ENCODE measurements around the gene CD38. TPM values are rescaled to one million over a fixed set of nuclear protein-coding genes. Genes with fewer than 3 reads are reported as not detected.

CD38 gene
- total RNA-seq, 1 experiment from 2014 or later, result not detected

DNA sequence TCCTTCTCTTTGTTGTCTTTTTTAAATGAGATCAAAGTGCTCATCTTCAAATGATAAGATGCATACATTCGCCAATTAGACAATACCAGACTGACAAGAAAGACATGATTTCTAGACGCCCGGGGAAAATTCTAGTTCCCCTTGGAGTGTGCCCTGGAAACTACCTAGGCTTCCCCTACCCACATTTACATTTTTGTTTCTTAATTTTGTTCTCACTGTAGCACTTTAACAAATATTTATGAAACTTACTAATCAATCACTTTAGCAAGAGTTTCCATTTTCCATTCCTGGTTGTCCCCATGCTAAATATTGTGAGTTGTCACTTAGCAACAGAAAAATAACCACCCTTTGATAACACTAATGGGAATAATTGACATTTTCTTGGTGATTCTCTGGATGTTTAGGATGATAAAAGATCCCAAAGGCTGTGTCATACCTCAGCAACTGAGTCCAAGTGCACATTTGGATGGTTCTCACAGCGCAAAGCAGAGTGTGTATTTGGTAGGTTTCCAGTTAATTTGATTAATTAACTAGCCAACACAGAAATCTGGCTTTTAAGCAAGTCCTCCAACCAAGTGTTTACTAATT, 90.8 kb downstream of the CD38 start (continued):
- TF ChIP-seq, protein P1, sequence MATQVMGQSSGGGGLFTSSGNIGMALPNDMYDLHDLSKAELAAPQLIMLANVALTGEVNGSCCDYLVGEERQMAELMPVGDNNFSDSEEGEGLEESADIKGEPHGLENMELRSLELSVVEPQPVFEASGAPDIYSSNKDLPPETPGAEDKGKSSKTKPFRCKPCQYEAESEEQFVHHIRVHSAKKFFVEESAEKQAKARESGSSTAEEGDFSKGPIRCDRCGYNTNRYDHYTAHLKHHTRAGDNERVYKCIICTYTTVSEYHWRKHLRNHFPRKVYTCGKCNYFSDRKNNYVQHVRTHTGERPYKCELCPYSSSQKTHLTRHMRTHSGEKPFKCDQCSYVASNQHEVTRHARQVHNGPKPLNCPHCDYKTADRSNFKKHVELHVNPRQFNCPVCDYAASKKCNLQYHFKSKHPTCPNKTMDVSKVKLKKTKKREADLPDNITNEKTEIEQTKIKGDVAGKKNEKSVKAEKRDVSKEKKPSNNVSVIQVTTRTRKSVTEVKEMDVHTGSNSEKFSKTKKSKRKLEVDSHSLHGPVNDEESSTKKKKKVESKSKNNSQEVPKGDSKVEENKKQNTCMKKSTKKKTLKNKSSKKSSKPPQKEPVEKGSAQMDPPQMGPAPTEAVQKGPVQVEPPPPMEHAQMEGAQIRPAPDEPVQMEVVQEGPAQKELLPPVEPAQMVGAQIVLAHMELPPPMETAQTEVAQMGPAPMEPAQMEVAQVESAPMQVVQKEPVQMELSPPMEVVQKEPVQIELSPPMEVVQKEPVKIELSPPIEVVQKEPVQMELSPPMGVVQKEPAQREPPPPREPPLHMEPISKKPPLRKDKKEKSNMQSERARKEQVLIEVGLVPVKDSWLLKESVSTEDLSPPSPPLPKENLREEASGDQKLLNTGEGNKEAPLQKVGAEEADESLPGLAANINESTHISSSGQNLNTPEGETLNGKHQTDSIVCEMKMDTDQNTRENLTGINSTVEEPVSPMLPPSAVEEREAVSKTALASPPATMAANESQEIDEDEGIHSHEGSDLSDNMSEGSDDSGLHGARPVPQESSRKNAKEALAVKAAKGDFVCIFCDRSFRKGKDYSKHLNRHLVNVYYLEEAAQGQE (IDR thresholded peaks at IDR 0.05; ENCODE audit: low read depth), result no peak
- TF ChIP-seq TCF7L2 (IDR thresholded peaks at IDR 0.05; ENCODE audit: borderline replicate concordance, extremely low read depth, insufficient read depth, insufficient read length) (no peak), EZH2 (IDR thresholded peaks at IDR 0.05) (no peak), CBX3 (IDR thresholded peaks at IDR 0.05; ENCODE audit: low read depth) (no peak), CEBPB (IDR thresholded peaks at IDR 0.05; ENCODE audit: low read depth) (no peak), POLR2AphosphoS5 (IDR thresholded peaks at IDR 0.05; ENCODE audit: low read depth, low read length) (no peak)
- TF ChIP-seq, protein P2, sequence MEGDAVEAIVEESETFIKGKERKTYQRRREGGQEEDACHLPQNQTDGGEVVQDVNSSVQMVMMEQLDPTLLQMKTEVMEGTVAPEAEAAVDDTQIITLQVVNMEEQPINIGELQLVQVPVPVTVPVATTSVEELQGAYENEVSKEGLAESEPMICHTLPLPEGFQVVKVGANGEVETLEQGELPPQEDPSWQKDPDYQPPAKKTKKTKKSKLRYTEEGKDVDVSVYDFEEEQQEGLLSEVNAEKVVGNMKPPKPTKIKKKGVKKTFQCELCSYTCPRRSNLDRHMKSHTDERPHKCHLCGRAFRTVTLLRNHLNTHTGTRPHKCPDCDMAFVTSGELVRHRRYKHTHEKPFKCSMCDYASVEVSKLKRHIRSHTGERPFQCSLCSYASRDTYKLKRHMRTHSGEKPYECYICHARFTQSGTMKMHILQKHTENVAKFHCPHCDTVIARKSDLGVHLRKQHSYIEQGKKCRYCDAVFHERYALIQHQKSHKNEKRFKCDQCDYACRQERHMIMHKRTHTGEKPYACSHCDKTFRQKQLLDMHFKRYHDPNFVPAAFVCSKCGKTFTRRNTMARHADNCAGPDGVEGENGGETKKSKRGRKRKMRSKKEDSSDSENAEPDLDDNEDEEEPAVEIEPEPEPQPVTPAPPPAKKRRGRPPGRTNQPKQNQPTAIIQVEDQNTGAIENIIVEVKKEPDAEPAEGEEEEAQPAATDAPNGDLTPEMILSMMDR (IDR thresholded peaks at IDR 0.05 in 2 of 3, conservative IDR thresholded peaks at IDR 0.05 in 1 of 3; ENCODE audit: borderline replicate concordance in 1 of 3, insufficient read depth in 1 of 3, low read depth in 2 of 3, low read length in 2 of 3), result no peak

DNA sequence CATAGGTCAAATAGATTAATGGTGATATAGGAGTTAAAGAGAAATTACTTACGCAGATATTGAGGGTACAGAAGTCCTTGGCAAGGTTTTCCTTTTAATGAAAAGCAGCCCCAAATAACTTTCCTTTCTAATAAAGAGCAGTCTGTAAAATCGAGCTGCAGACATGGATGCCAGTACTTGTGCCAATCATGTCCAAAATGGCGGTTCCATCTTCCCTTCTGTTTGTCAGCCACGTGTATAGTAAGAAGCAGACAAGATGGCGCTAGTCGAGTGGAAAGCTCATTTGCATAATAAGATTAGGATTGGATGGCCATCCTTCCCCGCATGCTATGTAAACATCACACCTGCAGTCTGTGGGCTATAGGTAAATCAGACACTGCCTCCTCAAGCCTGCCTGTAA, 92.0 kb downstream of the CD38 start:
- no peak for ATAC-seq
- ChIA-PET POLR2A (no interaction called here), RAD21 (ENCODE audit: low non-redundant PET in 1 of 2, low total read pairs in 2 of 2, uncharacterized antibody in 2 of 2, unreplicated experiment in 2 of 2) (no interaction called here), CTCF (interaction anchor here (1.0 to 1.6 kb wide), 4 partner anchors 12 to 86 kb away, joined by 3 to 10 read pairs (median 5); no protein-coding TSS in a partner anchor)
- Histone ChIP-seq H3K9me2 (ENCODE audit: insufficient read depth) (no peaks in the 10 kb centered on the region), H3K4me3 (replicated peaks in 1 of 2; ENCODE audit: low read depth in 1 of 2, low read length in 2 of 2) (no peak overlapping the region), H3K79me2 (ENCODE audit: insufficient read depth, low read length) (no peaks in the 10 kb centered on the region), H3K4me2 (ENCODE audit: low read length) (no peak overlapping the region), H3K36me3 (ENCODE audit: control insufficient read depth in 1 of 2, insufficient read depth in 2 of 2, low read length in 2 of 2) (no peaks in the 10 kb centered on the region), H3K9me3 (ENCODE audit: control insufficient read depth in 1 of 2, insufficient read depth in 1 of 2, low read depth in 1 of 2, low read length in 2 of 2) (no peaks in the 10 kb centered on the region), H2AFZ (ENCODE audit: low read depth, low read length, poor library complexity, severe bottlenecking) (no peak overlapping the region), H3K27me3 (ENCODE audit: insufficient read depth, low read length) (no peaks in the 10 kb centered on the region), H3K27ac (ENCODE audit: low read depth, low read length) (no peak overlapping the region), H3K9ac (ENCODE audit: low read length) (no peak overlapping the region), H4K20me1 (ENCODE audit: insufficient read depth) (no peaks in the 10 kb centered on the region), H3K4me1 (ENCODE audit: control insufficient read depth in 1 of 2, insufficient read depth in 2 of 2, low read length in 2 of 2) (no peaks in the 10 kb centered on the region)
- no TSS peak for BruUV-seq (replicated peaks)
- DNase-seq (ENCODE audit: low read depth, low spot score), result no peak
- intact Hi-C loops (cut with micrococcal nuclease), result no loop called here
- TF ChIP-seq SRF (IDR thresholded peaks at IDR 0.05; ENCODE audit: low read depth) (no peak), EGR1 (IDR thresholded peaks at IDR 0.05; ENCODE audit: low read depth) (no peak), POLR2AphosphoS5 (IDR thresholded peaks at IDR 0.05; ENCODE audit: low read depth, low read length) (no peak), CBX3 (IDR thresholded peaks at IDR 0.05; ENCODE audit: low read depth) (no peak), SP1 (IDR thresholded peaks at IDR 0.05; ENCODE audit: low read depth) (no peak), FOSL1 (IDR thresholded peaks at IDR 0.05; ENCODE audit: low read depth) (no peak), ELF1 (IDR thresholded peaks at IDR 0.05; ENCODE audit: borderline replicate concordance, low read depth) (no peak)
- TF ChIP-seq, protein P2 (IDR thresholded peaks at IDR 0.05 in 2 of 3, conservative IDR thresholded peaks at IDR 0.05 in 1 of 3; ENCODE audit: borderline replicate concordance in 1 of 3, insufficient read depth in 1 of 3, low read depth in 2 of 3, low read length in 2 of 3), result no peak
- TF ChIP-seq, protein P1 (IDR thresholded peaks at IDR 0.05; ENCODE audit: low read depth), result no peak

All from HCT116 (cell line).